Stimulated activated CD8-positive, alpha-beta memory T cell treated with anti-CD3 and anti-CD28 coated beads, Interleukin-4, amount 100 ng/mL, for 1 hour (primary cell): Measurements from ENCODE around the gene CLEC16A.

ENCODE experiments used
- DNase-seq, 2 donors: peaks; one replicate each; pipeline ENCODE4 v3.0.0-alpha.2; 2020; ENCODE audit warnings: low read depth in 2 of 2, low spot score in 1 of 2

Gene CLEC16A

DNA sequence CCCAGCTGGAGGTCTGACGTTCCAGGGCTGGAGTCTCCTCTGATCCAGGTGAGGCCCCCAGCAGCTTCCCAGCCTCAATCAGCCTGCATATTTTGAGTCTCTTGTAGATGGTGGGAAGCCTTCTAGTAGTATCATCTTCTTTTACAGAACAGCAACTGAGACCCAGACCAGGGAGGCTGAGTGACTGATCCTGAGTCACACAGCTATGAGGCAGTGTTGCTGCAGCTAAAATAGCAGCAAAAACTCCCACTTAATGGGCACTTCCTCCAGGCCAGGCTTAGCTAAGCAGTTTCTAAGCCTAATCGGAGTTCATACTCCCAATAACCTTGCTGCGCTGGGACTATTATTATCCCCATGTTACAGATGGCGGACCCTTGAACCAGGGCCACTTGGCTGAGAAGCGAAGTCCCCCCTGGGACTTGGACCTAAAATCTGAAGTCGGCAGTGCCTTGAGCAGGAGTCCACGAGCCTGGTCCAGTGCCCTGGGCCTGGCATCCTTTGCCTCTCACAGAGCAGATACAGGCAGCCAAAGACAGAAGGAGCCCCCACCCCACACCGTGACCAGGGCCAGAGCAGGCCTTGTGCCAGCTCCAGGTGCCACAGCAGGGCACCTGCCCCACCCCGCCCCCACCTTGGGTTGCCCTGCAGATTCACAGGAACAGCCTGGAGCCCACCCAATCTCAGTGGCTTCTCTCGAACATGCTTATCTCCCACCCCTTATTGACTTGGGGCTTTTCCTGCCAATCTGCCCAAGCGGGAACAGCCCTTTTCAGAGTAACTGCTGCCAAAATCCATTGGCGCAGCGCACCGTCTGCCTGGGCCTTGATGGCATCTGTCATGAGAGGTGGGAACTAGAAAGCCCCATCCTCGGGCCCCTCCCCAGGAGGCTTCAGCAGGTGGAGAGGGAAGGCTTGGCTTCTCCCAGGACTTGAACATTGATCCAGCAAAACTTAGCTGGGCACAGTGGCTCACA is 246.5 kb downstream of the CLEC16A start:
- DNase-seq: no peak

DNA sequence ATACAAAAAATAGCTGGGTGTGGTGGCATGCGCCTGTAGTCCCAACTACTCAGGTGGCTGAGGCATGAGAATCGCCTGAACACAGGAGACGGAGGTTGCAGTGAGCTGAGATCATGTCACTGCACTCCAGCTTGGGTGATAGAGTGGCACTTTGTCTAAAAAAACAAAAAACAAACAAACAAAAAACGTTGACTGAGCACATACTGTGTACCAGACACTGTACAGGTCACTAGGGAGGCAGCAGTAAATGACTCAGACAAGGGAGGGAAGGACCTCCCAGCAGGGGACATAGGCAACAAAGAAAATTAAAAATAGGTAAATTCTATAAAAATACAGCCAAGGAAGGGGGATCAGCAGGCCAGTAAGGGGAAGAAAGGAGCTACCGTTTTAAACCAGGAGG is 247.3 kb downstream of the CLEC16A start:
- DNase-seq: no peak

DNA sequence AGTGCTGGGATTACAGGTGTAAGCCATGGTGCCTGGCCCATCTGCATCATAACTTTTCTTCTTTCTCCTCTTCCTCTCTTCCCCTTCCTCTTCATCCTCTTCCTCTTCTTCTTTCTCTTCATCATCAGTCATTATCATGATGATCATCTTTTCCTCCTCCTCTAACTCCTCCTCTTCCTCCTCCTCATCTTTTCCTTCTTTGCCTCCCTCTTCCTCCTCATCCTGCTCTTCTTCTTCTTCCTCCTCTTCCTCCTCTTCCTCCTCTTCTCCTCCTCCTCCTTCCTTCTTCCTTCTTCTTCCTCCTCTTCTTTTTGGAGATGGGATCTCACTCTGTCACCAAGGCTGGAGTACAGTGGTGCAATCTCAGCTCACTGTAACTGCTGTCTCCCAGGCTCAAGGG is 249.1 kb downstream of the CLEC16A start:
- DNase-seq: no peak

DNA sequence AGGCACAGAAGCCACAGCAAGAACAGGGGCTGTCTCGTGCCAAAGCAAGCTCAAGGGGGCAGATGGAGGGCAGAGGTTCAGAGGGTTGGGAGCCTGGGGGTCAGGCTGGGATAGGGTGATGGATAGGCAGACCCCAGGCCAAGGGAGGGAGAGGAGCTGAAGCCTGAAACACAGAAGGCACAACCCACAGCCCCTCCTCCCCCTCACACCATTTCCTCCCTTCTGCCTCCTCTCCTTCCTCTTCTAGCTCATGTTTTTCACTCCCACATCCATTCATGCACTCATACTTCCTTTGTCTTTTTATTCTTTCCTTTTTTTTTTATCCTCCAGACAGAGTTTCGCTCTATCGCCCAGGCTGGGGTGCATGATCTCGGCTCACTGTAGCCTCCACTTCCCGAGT is 250.5 kb downstream of the CLEC16A start:
- no peak for DNase-seq

DNA sequence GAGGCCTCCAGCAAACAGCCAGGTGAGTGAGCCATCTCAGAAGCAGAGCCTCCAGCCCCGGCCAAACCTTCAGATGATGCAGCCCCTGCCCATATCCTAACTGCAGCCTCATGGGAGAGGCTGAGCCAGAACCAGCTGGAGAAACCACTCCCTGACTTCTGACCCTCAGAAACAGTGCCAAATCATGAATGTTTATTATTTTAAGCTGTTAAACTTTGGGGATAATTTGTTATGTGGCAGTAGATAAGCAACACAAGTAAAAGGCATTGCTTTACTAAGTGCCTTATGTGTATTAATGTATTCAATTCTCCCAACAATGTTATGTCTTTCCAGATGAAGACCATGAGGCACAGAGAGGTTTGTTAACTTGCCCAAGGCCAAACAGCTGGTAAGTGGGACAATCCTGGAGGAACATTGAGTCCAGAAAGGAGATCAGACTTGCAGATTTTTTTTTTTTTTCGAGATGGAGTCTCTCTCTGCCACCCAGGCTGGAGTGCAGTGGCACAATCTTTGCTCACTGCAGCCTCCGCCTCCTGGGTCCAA is 252.0 kb downstream of the CLEC16A start:
- DNase-seq: no peak

DNA sequence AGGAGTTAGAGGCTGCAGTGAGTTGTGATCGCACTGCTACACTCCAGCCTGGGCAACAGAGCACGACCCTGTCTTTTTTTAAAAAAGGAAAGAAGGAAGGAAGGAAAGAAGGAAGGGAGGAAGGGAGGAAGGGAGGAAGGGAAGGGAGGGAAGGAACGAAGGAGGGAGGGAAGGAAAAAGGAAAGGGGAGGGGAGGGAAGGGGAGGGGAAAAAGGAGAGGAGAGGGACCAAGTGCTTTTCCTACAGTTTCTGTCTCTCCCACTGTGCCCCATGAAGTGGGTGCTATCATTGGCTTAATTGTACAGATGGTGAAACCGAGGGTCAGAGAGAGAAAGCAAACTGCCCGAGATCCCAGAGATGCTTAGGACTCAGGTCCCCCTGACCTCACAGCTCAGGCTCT is 254.0 kb downstream of the CLEC16A start:
- no peak for DNase-seq

DNA sequence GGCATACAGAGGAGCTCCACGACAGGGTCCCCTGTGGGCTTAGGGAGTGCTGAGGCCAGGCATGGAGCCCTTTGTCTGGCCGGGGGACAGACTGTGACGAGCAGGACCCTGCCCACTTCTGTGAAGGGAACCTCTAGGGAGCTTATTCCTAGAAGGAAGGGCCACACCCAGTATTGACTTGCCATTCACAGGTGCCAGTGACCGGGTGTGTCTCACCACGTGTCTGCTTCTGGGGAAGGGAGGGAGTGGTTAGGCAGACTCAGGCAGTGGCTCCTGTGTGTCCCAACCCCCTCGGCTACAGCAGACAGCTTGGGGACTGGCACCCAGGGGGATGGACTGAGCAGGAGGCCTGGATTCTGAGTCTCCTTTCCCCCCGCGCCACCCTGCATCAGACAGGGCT is 254.5 kb downstream of the CLEC16A start:
- DNase-seq: no peak

DNA sequence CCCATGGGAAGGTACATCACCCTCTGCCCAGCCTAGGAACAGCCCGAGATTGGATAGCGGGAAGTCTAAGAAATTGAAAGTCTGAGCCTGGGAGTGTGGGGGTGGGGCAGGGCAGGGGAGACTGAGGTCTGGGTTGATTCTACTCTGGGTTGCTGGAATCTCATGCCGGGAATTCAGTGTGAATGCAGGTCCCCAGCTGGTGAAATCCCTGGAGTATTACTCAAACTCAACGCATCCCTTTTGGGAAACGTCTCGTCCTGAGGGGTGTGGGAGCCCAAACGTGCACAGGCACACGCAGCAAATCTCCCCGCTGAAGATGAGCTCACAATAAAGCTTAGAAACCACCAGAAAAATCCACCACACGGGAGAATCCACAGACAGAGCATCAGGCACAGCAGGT is 256.2 kb downstream of the CLEC16A start:
- DNase-seq: no peak

DNA sequence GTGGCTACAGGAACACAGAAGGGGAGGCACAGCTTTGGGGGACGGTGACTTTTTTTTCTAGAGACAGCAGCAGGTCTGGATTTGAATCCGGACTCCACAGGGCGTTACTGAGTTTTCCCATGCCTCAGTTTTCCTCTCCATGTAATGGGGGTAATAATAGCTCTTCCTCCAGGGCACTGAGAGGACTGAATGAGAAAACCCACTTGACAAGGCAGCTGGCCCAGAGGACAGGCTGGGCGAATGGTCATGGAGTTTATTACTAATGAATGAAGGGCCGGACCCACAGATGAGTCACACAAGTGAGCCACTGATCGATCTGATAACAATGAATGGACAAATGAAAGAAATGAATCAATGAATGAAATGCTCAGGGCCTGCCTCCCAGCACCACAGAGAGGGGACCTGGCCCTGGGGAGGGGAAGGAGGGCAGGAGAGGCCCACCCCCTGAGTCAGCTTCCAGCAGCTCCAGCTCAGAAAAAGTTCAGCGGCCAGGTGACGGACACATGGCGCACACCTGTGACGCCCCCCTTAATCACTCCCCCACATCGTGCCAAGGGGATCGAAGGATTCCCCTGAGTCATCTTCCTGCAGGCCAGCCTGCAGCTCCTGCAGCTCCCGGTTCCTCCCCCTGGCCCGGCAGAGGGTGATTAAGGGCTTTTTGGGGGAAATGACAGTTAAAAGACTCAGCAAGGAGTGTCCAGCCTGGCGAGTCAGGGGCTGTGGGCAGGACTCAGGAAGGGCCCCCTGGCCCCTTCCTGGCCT is 257.3 kb downstream of the CLEC16A start:
- DNase-seq: no peak

DNA sequence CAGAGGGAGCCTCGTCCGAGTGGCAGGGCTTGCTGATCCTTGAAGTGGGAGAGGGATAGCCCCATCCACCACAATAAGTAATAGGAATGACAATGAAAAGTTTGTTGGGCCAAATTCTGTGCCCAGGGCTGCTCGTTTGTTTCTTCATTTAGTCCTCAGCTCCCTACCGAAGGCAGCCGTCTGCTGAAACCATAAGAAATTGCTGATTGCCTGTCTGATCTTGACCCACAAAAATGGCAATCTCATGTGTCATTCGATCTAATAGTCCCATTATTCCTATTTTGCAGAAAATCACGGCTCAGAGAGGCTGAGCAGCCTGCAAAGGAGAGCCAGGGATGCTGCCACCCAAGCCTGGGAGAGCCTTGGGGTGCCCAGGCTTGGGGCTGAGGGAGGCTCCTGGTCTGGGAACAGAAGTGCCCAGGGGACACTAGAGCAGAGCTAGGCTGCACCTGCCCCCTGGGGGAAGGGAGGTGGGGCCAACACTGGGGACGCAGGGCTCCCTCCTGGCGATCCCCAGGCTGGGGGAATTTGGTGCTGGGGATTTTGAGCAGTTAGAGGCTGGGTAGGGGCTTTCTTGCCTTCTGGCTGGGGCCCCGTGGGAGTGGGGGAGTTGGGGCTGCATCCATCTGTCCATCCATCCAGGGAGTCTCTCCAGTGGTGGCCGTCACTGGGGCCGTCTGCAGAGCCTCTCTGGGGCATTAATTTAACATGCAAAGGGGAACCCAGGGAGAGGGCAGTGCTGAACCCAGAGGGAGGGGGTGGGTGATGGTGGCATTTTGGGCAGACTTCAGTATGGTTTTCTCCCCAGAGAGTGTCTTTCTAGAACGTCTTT is 258.1 kb downstream of the CLEC16A start:
- no peak for DNase-seq

DNA sequence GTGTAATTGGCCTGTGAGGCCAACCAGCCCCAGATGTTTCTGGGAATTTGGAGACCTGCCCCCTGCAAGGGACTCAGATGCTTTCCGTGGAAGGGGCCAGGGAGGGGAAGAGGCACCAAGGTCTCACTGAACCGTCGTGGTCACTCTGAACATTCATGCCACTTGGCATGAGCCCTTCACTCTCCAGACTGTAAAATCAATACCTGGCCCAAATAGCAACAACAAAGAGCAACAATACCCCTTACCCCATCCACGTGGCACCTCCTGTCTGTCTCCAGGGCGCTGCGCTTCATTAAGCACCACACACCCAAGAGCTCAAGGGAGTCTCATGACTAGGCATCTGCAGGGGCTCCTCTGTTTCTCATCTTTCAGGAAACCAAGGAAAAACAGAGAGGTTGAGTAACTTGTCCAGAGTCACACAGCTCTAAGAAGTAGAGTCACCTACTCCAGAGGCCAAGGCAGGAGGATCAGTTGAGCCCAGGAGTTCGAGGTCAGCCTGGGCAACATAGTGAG is 258.8 kb downstream of the CLEC16A start:
- no peak for DNase-seq

DNA sequence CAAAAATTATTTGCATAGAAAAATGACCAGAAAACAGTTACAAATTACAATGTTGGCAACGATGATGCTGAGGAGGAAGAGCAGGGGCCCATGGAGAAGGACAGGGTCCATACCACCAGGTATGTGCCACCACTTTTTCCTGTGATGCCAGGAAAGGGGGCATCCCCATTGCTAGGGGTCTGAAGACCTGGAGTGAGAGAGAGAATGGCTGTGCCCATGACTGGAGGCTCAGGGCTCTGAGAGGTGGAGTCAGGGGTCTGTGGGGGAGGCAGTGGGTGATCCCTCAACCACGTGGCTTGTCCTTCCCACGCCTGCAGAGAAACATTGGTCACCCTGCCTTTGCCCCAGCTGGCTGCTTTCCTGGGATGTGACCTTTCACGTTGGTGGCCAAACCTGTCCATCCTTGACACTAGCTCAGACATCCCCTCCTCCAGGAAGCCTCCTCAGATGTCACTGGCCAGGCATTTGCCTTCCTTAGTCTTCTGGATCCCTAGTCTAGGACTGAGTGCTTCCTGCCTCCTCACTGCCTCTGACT is 260.2 kb downstream of the CLEC16A start:
- no peak for DNase-seq

DNA sequence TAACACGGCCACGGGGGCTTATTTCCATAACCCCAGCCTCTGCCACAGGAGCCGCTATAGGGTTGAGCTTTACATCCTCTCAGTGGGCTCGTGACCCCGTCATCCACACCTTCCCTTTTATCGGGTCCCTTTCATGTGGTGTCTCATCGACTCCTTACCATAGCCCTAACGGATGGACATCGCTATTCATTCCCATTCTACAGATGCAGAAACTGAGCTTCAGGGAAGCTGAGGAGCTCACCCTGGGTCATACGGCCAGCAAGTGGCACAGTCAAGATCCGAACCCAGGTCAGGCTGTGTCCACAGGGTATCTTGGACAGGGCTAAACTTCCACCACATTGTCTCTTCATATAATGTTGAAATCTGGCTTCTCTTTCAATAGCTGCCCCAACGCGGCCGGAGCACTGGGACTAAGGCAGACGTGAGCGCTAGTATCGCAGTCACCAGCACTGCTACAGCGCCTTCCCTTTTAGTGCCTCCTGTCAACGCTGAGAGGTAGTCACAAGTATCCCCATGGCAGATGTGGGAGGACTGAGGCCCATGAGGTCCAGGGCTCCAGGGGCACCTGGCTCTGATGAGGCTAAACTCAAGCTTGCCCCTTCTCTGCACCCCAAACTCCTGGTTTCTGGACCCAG is 260.8 kb downstream of the CLEC16A start:
- no peak for DNase-seq

DNA sequence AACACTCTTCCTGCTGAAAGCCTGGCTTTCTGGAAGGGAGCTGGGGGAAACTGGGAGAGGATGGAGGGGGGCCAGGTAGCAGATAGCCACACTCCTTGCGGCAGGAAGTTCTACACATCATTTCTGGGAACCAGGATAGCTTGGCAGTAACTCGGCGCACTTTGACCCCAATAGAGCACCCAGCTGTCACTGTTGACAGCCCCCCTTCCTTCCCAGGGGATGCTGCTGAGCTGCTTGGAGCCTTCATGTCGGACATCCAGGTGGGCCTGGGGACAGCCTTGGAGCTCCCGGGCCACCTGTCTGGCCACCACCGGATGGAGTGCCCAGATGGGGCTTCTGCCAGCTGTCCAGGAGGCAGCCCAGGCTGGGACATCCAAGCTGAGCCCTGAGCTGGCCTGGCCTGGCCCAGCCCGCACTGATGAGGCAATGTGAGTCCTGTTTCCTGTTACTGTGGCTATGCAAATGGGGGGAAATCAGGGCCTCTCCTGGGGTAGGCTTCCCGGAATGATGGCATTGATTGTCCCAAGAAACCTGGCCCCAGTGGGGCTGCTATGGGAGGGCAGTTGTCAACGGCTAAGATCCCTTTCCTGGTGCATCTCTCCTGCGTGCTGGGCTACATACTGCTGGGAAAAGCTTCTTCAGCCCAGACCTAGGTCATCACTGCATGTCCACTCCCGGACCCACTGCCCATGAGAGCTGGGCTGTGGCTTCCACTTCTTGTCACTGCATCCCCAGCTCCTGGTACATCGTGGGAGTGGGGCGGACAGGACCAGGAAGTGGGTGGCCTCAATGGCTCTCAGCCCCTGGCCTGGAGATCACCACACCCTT is 261.6 kb downstream of the CLEC16A start:
- no peak for DNase-seq

DNA sequence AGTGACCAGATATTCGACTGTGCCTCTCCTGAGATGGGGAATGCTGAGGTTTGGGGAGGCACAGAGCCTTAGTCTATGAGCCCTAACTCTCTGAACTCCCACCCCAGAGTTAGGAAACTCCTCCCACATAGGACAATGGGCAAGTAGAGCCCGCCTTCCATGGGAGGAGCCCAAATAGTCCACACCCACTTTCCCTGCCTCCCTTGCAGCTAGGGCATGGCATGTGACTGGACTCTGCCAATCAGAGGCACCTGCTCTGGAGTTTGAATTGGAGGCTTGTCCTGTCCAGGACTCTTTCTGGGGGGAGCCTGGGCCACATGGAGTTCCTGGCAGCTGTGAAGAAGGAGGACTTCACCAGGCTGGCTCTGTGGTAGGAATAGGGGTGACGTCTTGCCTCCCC is 263.3 kb downstream of the CLEC16A start:
- no peak for DNase-seq

DNA sequence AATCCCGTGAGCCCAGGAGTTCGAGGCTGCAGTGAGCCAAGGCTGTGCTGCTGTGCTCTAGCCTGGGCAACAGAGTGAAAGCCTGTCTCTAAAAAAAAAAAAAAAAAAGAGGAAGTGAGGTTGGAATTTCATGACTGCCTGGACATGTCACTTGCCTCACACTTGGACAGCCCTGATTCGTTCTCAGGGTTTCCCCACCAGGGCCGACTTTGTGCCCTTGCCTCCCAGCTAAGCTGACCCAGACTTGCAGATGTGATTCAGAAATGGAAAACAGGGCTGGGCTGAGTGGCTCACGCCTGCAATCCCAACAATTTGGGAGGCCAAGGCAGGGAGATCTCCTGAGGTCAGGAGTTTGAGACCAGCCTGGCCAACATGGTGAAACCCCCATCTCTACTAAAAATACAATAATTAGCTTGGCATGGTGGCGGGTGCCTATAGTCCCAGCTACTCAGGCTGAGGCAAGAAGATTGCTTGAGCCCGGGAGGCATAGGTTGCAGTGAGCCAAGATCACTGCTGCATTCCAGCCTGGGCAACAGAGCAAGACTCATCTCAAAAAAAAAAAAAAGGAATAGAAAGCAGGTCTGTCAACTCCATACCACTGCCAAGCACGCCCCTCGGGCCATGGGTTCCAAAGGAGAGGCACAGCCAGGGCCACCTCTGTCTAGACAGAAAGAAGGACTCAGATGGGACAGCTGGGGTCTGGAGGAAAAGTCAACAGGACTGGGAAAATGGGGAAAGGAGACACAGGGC is 264.7 kb downstream of the CLEC16A start:
- DNase-seq: no peak

DNA sequence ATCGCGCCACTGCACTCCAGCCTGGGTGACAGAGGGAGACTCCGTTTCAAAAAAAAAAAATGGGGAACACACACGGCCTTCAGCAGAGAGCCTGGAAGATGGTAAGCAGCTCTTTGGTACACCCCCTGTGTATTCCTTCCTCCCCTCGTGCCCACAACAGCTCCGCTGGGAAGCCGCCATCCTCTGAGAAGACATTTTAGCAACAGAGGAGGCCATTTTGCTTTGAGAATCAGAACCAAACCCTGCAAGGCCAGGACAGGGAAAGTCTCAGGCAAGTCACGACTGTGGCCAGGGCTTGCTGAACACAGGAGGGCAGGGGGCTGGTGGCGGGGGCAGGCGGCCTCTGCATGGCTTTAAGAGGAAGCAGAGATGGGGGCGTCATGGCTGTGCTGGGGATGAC is 265.9 kb downstream of the CLEC16A start:
- DNase-seq: no peak
